GM12878 (cell line): ENCODE data around the gene PITPNC1. TPM values are rescaled to one million over a fixed set of nuclear protein-coding genes. Genes with fewer than 3 reads are reported as not detected.

Source experiments
- ATAC-seq: fragments of 200-7000 bp; cut with Tn5 transposase; 3 replicates; pipeline ENCODE4 v1.9.1; 2020; ENCODE audit warnings: mild to moderate bottlenecking, moderate library complexity
- BruUV-seq: library from RNA; stranded (reverse); fragments of 400-500 nt; replicated peaks from 2 replicates; lab custom pipeline; 2021; lab: Mats Ljungman, UMichigan
- CTCF ChIA-PET: fragments of 300-600 bp; sonication (Branson Sonifier 250); formaldehyde crosslinking; extraction: SDS; loops from one replicate; lab custom pipeline; 2021; ENCODE audit warnings: inconsistent platforms; lab: Yijun Ruan, JAX
- POLR2A ChIA-PET: fragments of 350-600 bp; formaldehyde crosslinking; extraction: SDS; loops from one replicate; lab custom pipeline; 2021; ENCODE audit warnings: inconsistent platforms; lab: Charles Lee
- RAD21 ChIA-PET: fragments of 300-600 bp; sonication (Branson Sonifier 250); formaldehyde crosslinking; loops from one replicate; lab custom pipeline; 2023; ENCODE audit warnings: antibody characterized with exemption; ENCODE audit not compliant: unreplicated experiment; lab: Charles Lee
- SMC1A ChIA-PET: fragments of 300-600 bp; sonication (Branson Sonifier 250); formaldehyde crosslinking; loops from one replicate; lab custom pipeline; 2023; ENCODE audit not compliant: unreplicated experiment, uncharacterized antibody; lab: Charles Lee
- DNase-seq: peaks from one replicate; pipeline ENCODE4 v3.0.0-alpha.2; 2011; ENCODE audit warnings: low read depth, low spot score
- FAIRE-seq: peaks from 3 replicates; lab custom pipeline; 2011; peaks lifted over from hg19 to GRCh38; lab: Jason Lieb, UNC
- H2AFZ ChIP-seq: 2 replicates; pipeline ENCODE4 v1.6.0; 2011; ENCODE audit warnings: low read depth, low read length, control low read depth; ENCODE audit not compliant: control insufficient read depth
- H3K27ac ChIP-seq: 2 replicates; pipeline ENCODE4 v1.5.1; 2011; ENCODE audit warnings: control low read depth; ENCODE audit not compliant: control insufficient read depth, insufficient read depth
- H3K27me3 ChIP-seq, 2 experiments: replicated peaks in 1 of 2; 2 replicates each; pipeline versions ENCODE4 v1.6.0 to v1.6.1; 2011; ENCODE audit warnings: low read length in 1 of 2; ENCODE audit not compliant: control insufficient read depth in 2 of 2, insufficient read depth in 2 of 2
- H3K36me3 ChIP-seq, 2 experiments: 2 replicates each; pipeline ENCODE4 v1.5.1; 2011; ENCODE audit warnings: low read length in 1 of 2; ENCODE audit not compliant: control insufficient read depth in 2 of 2, insufficient read depth in 2 of 2
- H3K4me1 ChIP-seq: 2 replicates; pipeline ENCODE4 v1.6.1; 2011; ENCODE audit warnings: mild to moderate bottlenecking, low read length, moderate library complexity, mixed read lengths; ENCODE audit not compliant: control insufficient read depth, insufficient read depth
- H3K4me2 ChIP-seq: 2 replicates; pipeline ENCODE4 v1.6.0; 2011; ENCODE audit warnings: control low read depth; ENCODE audit not compliant: control insufficient read depth, insufficient read depth
- H3K4me3 ChIP-seq: fragments of 200-600 bp; sonication (generic); 2 replicates; pipeline ENCODE4 v1.5.1; 2016
- H3K79me2 ChIP-seq: 2 replicates; pipeline ENCODE4 v1.6.0; 2011; ENCODE audit warnings: low read length; ENCODE audit not compliant: control insufficient read depth, insufficient read depth
- H3K9ac ChIP-seq: 2 replicates; pipeline ENCODE4 v1.8.0; 2011; ENCODE audit warnings: low read length, control low read depth, mixed read lengths; ENCODE audit not compliant: control insufficient read depth, insufficient read depth
- H3K9me3 ChIP-seq: replicated peaks from 3 replicates; pipeline ENCODE4 v1.5.1; 2011; ENCODE audit warnings: mild to moderate bottlenecking, low read length; ENCODE audit not compliant: control insufficient read depth, insufficient read depth
- H4K20me1 ChIP-seq: 2 replicates; pipeline ENCODE4 v1.6.0; 2011; ENCODE audit not compliant: control insufficient read depth, insufficient read depth
- ATF7 ChIP-seq: fragments of 450-650 bp; IDR thresholded peaks from 2 replicates; pipeline ENCODE4 v1.6.1; 2016; ENCODE audit warnings: low read depth, mild to moderate bottlenecking
- CHD4 ChIP-seq: fragments of 200-600 bp; sonication (generic); IDR thresholded peaks from 2 replicates; pipeline ENCODE4 v1.6.1; 2016; ENCODE audit warnings: mild to moderate bottlenecking
- CREM ChIP-seq: IDR thresholded peaks from 2 replicates; pipeline ENCODE4 v1.6.1; 2014; ENCODE audit warnings: antibody characterized with exemption, low read depth
- KAT2A ChIP-seq: conservative IDR thresholded peaks from 2 replicates; pipeline ENCODE4 v1.6.1; 2011; ENCODE audit warnings: low read depth, low read length; ENCODE audit not compliant: control insufficient read depth
- LARP7 ChIP-seq: fragments of 450-650 bp; IDR thresholded peaks from 2 replicates; pipeline ENCODE4 v1.6.1; 2017; ENCODE audit warnings: mild to moderate bottlenecking
- MTA3 ChIP-seq: IDR thresholded peaks from 2 replicates; pipeline ENCODE4 v1.6.1; 2012; ENCODE audit warnings: low read length, inconsistent platforms, borderline replicate concordance
- NR2C1 ChIP-seq: fragments of 450-650 bp; IDR thresholded peaks from 2 replicates; pipeline ENCODE4 v1.6.1; 2017; ENCODE audit warnings: antibody characterized with exemption, mild to moderate bottlenecking, moderate library complexity
- PBX3 ChIP-seq: IDR thresholded peaks from 2 replicates; pipeline ENCODE4 v1.6.1; 2011; ENCODE audit warnings: mild to moderate bottlenecking, low read depth, low read length, moderate library complexity; ENCODE audit not compliant: insufficient replicate concordance
- SIX5 ChIP-seq: IDR thresholded peaks from 2 replicates; pipeline ENCODE4 v1.6.1; 2011; ENCODE audit warnings: mild to moderate bottlenecking, low read depth, low read length, moderate library complexity; ENCODE audit not compliant: severe bottlenecking
- YBX1 ChIP-seq: fragments of 450-650 bp; IDR thresholded peaks from 2 replicates; pipeline ENCODE4 v1.6.1; 2016; ENCODE audit warnings: antibody characterized with exemption
- ZNF274 ChIP-seq: IDR thresholded peaks from one replicate; pipeline ENCODE4 v1.8.0; 2011; ENCODE audit not compliant: insufficient read length, insufficient read depth
- ZNF687 ChIP-seq: fragments of 450-650 bp; IDR thresholded peaks from 2 replicates; pipeline ENCODE4 v1.6.1; 2017; ENCODE audit warnings: mild to moderate bottlenecking, moderate library complexity
- WGBS: methylation state at CpG from one replicate; pipeline ENCODE4 v1.1.6; 2016; ENCODE audit warnings: low lambda C conversion rate; ENCODE audit not compliant: insufficient replicate concordance, insufficient coverage; ENCODE audit errors: missing lambda C conversion rate; 5-methylcytosine and 5-hydroxymethylcytosine counted together
- in situ Hi-C: fragments of 300-500 bp; cut with MboI; formaldehyde crosslinking; loops from 9 replicates; pipeline ENCODE4 v1.14.3; 2018; ENCODE audit warnings: mixed read lengths
- intact Hi-C: fragments of 100-400 bp; cut with micrococcal nuclease; formaldehyde crosslinking; loops from one replicate; pipeline ENCODE4 v1.14.2; 2022; ENCODE audit not compliant: unreplicated experiment
- polyA plus RNA-seq, 11 experiments: library from polyadenylated mRNA; depleted of rRNA in 4 of 11; unstranded in 6 of 11; stranded (reverse) in 5 of 11; fragments of >200 nt; fragmentation: Nextera tagmentation in 4 of 11; fragmentation: Illumina TruSeq in 1 of 11; extraction: Ambion mirVana in 4 of 11; extraction: Trizol in 1 of 11; gene quantifications; 1 replicate in 1 of 11; 2 replicates in 10 of 11; pipeline versions ENCODE4 v1.2.1 to v1.2.3, GENCODE V29; 2011 to 2016; ENCODE audit warnings: inconsistent platforms in 2 of 11, missing spikeins in 2 of 11, low read depth in 1 of 11
- total RNA-seq, 4 experiments: library from RNA; depleted of rRNA in 3 of 4; stranded (reverse); fragments of >200 nt in 3 of 4; fragmentation: Illumina TruSeq in 1 of 4; extraction: Trizol in 1 of 4; gene quantifications; 2 replicates each; pipeline versions ENCODE4 v1.2.1 to v1.2.3, GENCODE V29; 2013 to 2021

The PITPNC1 gene
- total and polyA plus RNA-seq, 10 of the 15 experiments (the other 5 are each of a cell fraction or from before 2014, with no cell fraction given), result 12.2 to 62.4 (median 47.3) TPM

- WGBS, result 94% methylated on average over 8 of the region's 8 CpGs
- Histone ChIP-seq H2AFZ (no peak overlapping the region), H3K27me3 (no peaks in the 10 kb centered on the region), H3K4me1 (no peaks in the 10 kb centered on the region), H3K9me3 (no peaks in the 10 kb centered on the region), H3K9ac (no peak overlapping the region), H4K20me1 (no peaks in the 10 kb centered on the region), H3K27ac (no peak overlapping the region), H3K36me3 (peaks cover 4 to 28% of the 10 kb centered on the region in 2 experiments), H3K4me2 (no peak overlapping the region), H3K4me3 (no peak overlapping the region), H3K79me2 (no peaks in the 10 kb centered on the region)
- TF ChIP-seq CREM, result no peak
- ATAC-seq, result no peak
- ChIA-PET CTCF (no interaction called here), SMC1A (no interaction called here), POLR2A (interaction anchor here (2.3 kb wide), 1 partner anchor 19 kb away, joined by 7 read pairs; the partner anchor contains the start of gene NOL11), RAD21 (no interaction called here)
- in situ Hi-C loops, result no loop called here
- FAIRE-seq, result no peak
- no peak for DNase-seq
- intact Hi-C loops, result no loop called here
- BruUV-seq, result no TSS peak
These were observed 360.1 kb downstream of the PITPNC1 start for GRCh38 chr17:67737145-67737544.

DNA sequence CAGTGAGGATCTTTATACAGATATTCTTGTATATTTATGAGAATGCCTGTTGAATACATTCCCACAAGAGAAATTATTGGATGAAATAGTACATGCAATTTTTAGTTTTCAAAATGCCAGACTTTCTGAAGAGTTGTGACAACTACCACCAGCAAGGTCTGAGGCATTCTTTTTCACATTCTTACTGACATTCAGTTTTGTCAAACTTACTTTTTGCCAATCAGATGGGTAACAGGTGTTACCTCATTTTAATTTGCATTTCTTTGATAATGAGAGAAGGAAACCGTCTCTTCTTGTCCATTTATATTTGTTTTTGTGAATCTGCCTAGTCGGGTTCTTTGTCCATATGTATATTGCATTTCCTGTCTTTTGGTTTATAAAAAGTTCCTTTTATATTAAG, 364.9 kb downstream of the PITPNC1 start:
- SMC1A ChIA-PET, result interaction anchor here (0.5 kb wide), 1 partner anchor 221 kb away, joined by 3 read pairs; no protein-coding TSS in a partner anchor
- RAD21 ChIA-PET, result no interaction called here
- DNase-seq (no peak), FAIRE-seq (no peak), ATAC-seq (no peak)
- Histone ChIP-seq H3K4me2 (no peak overlapping the region), H3K27me3 (no peaks in the 10 kb centered on the region), H3K9me3 (no peaks in the 10 kb centered on the region), H2AFZ (no peak overlapping the region), H3K27ac (no peak overlapping the region), H4K20me1 (no peaks in the 10 kb centered on the region), H3K4me1 (no peaks in the 10 kb centered on the region), H3K9ac (no peak overlapping the region), H3K4me3 (no peak overlapping the region), H3K79me2 (no peaks in the 10 kb centered on the region), H3K36me3 (peaks cover 5 to 22% of the 10 kb centered on the region in 2 experiments)
- CTCF ChIA-PET, result no interaction called here
- WGBS, result 2% methylated on average over 2 of the region's 2 CpGs
- in situ Hi-C loops (no loop called here), intact Hi-C loops (no loop called here)
- POLR2A ChIA-PET, result no interaction called here
- BruUV-seq, result no TSS peak
- TF ChIP-seq PBX3 (no peak), LARP7 (no peak), ZNF274 (no peak), SIX5 (no peak), CHD4 (no peak), ZNF687 (no peak), YBX1 (no peak), MTA3 (no peak), KAT2A (no peak), ATF7 (no peak), NR2C1 (no peak)
